A673 (cell line): ENCODE measurements around the gene PSMD3. TPM values are rescaled to one million over a fixed set of nuclear protein-coding genes. Genes with fewer than 3 reads are reported as not detected.
"Not testable (repeated sequence)": the region's sequence is repeated elsewhere in the genome, so short reads cannot be mapped to it uniquely, and the experiment has no call there.

Source experiments
- BruUV-seq: library from RNA; stranded (reverse); fragments of 400-500 nt; replicated peaks from 2 replicates; lab custom pipeline; 2021; lab: Mats Ljungman, UMichigan
- CTCF ChIA-PET: fragments of 300-600 bp; sonication (Branson Sonifier 250); formaldehyde crosslinking; loops from one replicate; lab custom pipeline; 2022; ENCODE audit warnings: antibody characterized with exemption; lab: Charles Lee
- POLR2A ChIA-PET: fragments of 300-600 bp; sonication (Branson Sonifier 250); formaldehyde crosslinking; loops from one replicate; lab custom pipeline; 2022; ENCODE audit warnings: antibody characterized with exemption; ENCODE audit not compliant: low non-redundant PET; lab: Charles Lee
- DNase-seq: peaks from one replicate; pipeline ENCODE4 v3.0.0-alpha.2; 2015; ENCODE audit warnings: low spot score
- H3K27ac ChIP-seq: fragments of 200-600 bp; sonication (generic); 2 replicates; pipeline ENCODE4 v1.5.1; 2016; ENCODE audit warnings: mixed run types, low read depth, mild to moderate bottlenecking, mixed read lengths, antibody characterized with exemption, low read length; ENCODE audit not compliant: poor library complexity, severe bottlenecking
- H3K27me3 ChIP-seq: fragments of 200-600 bp; sonication (generic); replicated peaks from 2 replicates; pipeline ENCODE4 v1.6.1; 2017; ENCODE audit warnings: mixed run types, low read depth, mild to moderate bottlenecking, mixed read lengths, antibody characterized with exemption, low read length; ENCODE audit not compliant: insufficient read depth, poor library complexity
- H3K36me3 ChIP-seq: fragments of 200-600 bp; sonication (generic); 2 replicates; pipeline ENCODE4 v1.6.1; 2016; ENCODE audit warnings: mixed run types, mild to moderate bottlenecking, mixed read lengths, antibody characterized with exemption, low read length; ENCODE audit not compliant: insufficient read depth, poor library complexity, severe bottlenecking
- H3K4me1 ChIP-seq: fragments of 200-600 bp; sonication (generic); 2 replicates; pipeline ENCODE4 v1.6.1; 2017; ENCODE audit warnings: mixed run types, mild to moderate bottlenecking, mixed read lengths, antibody characterized with exemption, low read length; ENCODE audit not compliant: insufficient read depth, poor library complexity, severe bottlenecking
- H3K4me3 ChIP-seq: fragments of 200-600 bp; sonication (generic); 2 replicates; pipeline ENCODE4 v1.5.1; 2016; ENCODE audit warnings: low read depth, mixed run types, mild to moderate bottlenecking, mixed read lengths, low read length; ENCODE audit not compliant: poor library complexity, severe bottlenecking
- H3K9me3 ChIP-seq: fragments of 200-600 bp; sonication (generic); 2 replicates; pipeline ENCODE4 v1.6.1; 2016; ENCODE audit warnings: mixed run types, low read depth, mild to moderate bottlenecking, mixed read lengths, antibody characterized with exemption, low read length; ENCODE audit not compliant: poor library complexity, severe bottlenecking
- EZH2 ChIP-seq: fragments of 200-600 bp; sonication (generic); IDR thresholded peaks from 2 replicates; pipeline ENCODE4 v1.6.1; 2017; ENCODE audit warnings: borderline replicate concordance, low read depth, mild to moderate bottlenecking, mixed read lengths, antibody characterized with exemption, low read length; ENCODE audit not compliant: poor library complexity, severe bottlenecking
- intact Hi-C: fragments of 100-400 bp; cut with micrococcal nuclease; formaldehyde crosslinking; loops from one replicate; pipeline ENCODE4 v1.10.0; 2022; ENCODE audit not compliant: unreplicated experiment
- total RNA-seq: library from RNA; stranded (reverse); gene quantifications from 2 replicates; pipeline ENCODE4 v1.2.3, GENCODE V29; 2021
- TF ChIP-seq, protein P1 (sequence below): fragments of 300-800, 200-600 bp; sonication (generic); conservative IDR thresholded peaks from 2 replicates; pipeline ENCODE4 v1.5.1; 2017; ENCODE audit warnings: low read depth, mild to moderate bottlenecking, antibody characterized with exemption, low read length, moderate library complexity, mixed read lengths

Gene PSMD3
- total RNA-seq, 1 experiment from 2014 or later, result 161 TPM

DNA sequence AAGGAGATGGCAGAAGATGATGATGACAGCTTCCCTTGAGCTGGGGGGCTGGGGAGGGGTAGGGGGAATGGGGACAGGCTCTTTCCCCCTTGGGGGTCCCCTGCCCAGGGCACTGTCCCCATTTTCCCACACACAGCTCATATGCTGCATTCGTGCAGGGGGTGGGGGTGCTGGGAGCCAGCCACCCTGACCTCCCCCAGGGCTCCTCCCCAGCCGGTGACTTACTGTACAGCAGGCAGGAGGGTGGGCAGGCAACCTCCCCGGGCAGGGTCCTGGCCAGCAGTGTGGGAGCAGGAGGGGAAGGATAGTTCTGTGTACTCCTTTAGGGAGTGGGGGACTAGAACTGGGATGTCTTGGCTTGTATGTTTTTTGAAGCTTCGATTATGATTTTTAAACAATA lies 16.9 kb downstream of the PSMD3 start:
- Histone ChIP-seq H3K27ac (no peak overlapping the region), H3K9me3 (no peaks in the 10 kb centered on the region), H3K4me3 (no peak overlapping the region), H3K36me3 (peaks cover 32% of the 10 kb centered on the region), H3K4me1 (no peaks in the 10 kb centered on the region), H3K27me3 (no peaks in the 10 kb centered on the region)
- no peak for TF ChIP-seq EZH2
- TF ChIP-seq, protein P1, sequence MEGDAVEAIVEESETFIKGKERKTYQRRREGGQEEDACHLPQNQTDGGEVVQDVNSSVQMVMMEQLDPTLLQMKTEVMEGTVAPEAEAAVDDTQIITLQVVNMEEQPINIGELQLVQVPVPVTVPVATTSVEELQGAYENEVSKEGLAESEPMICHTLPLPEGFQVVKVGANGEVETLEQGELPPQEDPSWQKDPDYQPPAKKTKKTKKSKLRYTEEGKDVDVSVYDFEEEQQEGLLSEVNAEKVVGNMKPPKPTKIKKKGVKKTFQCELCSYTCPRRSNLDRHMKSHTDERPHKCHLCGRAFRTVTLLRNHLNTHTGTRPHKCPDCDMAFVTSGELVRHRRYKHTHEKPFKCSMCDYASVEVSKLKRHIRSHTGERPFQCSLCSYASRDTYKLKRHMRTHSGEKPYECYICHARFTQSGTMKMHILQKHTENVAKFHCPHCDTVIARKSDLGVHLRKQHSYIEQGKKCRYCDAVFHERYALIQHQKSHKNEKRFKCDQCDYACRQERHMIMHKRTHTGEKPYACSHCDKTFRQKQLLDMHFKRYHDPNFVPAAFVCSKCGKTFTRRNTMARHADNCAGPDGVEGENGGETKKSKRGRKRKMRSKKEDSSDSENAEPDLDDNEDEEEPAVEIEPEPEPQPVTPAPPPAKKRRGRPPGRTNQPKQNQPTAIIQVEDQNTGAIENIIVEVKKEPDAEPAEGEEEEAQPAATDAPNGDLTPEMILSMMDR, result no peak
- no peak for DNase-seq
- ChIA-PET CTCF (no interaction called here), POLR2A (no interaction called here)
- intact Hi-C loops, result no loop called here
- BruUV-seq, result TSS peak; percentile 67

DNA sequence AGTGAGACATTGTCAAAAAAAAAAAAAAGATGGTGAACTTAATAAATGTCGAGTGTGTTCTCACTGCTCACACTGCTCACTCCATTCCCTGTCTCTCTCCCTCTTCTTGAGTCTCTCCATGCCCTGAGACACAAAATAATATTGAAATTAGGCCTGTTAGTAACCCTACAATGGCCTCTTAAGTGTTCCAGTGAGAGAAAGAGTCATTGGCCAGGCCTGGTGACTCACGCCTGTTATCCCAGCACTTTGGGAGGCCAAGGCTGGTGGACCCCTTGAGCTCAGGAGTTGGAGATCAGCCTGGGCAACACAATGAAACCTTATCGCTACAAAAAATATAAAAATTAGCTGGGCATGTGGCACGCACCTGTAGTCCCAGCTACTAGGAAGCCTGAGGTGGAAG lies 18.5 kb downstream of the PSMD3 start:
- Histone ChIP-seq H3K27ac (no peak overlapping the region), H3K4me1 (no peaks in the 10 kb centered on the region), H3K9me3 (no peaks in the 10 kb centered on the region), H3K36me3 (peaks cover 18% of the 10 kb centered on the region), H3K27me3 (no peaks in the 10 kb centered on the region), H3K4me3 (no peak overlapping the region)
- TF ChIP-seq, protein P1, result no peak
- TF ChIP-seq EZH2, result no peak
- CTCF ChIA-PET, result no interaction called here
- POLR2A ChIA-PET, result no interaction called here
- no peak for DNase-seq
- intact Hi-C loops, result no loop called here
- BruUV-seq, result no TSS peak

DNA sequence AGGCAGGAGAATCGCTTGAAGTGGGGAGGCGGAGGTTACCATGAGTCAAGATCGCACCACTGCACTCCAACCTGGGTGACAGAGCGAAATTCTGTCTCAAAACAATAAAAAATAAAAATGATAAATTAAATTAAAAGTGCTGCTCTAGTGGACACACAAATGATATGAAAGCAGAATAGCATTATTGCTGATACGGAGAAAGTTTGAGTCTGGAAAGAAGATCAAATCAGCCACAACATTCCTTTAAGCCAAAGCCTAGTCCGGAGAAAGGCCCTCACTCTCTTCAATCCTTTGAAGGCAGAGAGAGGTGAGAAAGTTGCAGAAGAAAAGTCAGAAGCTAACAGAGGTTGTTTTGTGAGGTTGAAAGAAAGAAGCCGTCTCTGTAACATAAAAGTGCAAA lies 19.6 kb downstream of the PSMD3 start:
- no peaks in the 10 kb centered on the region for H3K4me1 ChIP-seq
- TF ChIP-seq EZH2, result no peak
- TF ChIP-seq, protein P1, result no peak
- H3K27ac ChIP-seq, result no peak overlapping the region
- no peaks in the 10 kb centered on the region for H3K27me3 ChIP-seq
- peaks cover 8% of the 10 kb centered on the region for H3K36me3 ChIP-seq
- intact Hi-C loops, result no loop called here
- DNase-seq, result no peak
- no peaks in the 10 kb centered on the region for H3K9me3 ChIP-seq
- H3K4me3 ChIP-seq, result no peak overlapping the region
- ChIA-PET POLR2A (no interaction called here), CTCF (no interaction called here)
- no TSS peak for BruUV-seq

DNA sequence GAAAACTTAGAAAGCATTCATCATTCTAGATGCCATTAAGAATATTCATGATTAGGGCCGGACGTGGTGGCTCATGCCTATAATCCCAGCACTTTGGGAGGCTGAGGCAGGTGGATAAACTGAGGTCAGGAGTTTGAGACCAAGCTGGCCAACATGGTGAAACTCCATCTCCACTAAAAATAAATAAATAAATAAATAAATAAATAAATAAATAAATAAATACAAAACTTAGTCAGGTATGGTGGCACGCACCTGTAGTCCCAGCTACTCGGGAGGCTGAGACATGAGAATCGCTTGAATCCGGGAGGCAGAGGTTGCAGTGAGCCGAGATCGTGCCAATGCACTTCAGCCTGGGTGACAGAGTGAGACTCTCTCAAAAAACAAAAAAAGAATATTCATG lies 20.7 kb downstream of the PSMD3 start:
- CTCF ChIA-PET, H3K36me3 ChIP-seq, DNase-seq, H3K27me3 ChIP-seq, BruUV-seq, H3K4me1 ChIP-seq, H3K9me3 ChIP-seq, POLR2A ChIA-PET, H3K27ac ChIP-seq, intact Hi-C loops, H3K4me3 ChIP-seq: not testable (repeated sequence)
